ENCODE data around the gene TUT7.
"Not testable (repeated sequence)": the region's sequence is repeated elsewhere in the genome, so short reads cannot be mapped to it uniquely, and the experiment has no call there.

TUT7 gene

GRCh38 chr9:86347991-86348390, 6.2 kb downstream of the TUT7 start:
- no peak for DNase-seq (ENCODE audit: low spot score)

DNA sequence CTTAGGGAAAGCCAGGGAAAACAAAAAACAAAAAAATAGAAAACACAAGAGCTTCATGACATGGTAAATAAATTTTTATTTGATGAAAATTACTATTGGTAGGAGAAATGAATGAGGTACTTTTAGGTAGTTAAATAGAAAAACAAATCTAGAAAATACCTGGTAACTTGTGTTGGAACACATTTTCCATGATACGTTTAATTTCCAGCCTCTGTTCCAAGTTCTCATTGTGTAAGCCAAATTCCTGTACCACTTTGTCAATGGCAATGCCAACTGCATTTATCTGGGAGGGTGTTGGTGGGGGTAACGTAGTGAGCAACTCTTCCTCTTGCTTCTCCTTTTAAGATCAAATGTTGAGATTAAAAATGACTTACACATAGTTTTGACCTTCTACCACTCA, 9.4 kb downstream of the TUT7 start:
- DNase-seq (ENCODE audit: low spot score): no peak

GRCh38 chr9:86342269-86342668, 11.9 kb downstream of the TUT7 start:
- DNase-seq (ENCODE audit: low spot score): no peak

DNA sequence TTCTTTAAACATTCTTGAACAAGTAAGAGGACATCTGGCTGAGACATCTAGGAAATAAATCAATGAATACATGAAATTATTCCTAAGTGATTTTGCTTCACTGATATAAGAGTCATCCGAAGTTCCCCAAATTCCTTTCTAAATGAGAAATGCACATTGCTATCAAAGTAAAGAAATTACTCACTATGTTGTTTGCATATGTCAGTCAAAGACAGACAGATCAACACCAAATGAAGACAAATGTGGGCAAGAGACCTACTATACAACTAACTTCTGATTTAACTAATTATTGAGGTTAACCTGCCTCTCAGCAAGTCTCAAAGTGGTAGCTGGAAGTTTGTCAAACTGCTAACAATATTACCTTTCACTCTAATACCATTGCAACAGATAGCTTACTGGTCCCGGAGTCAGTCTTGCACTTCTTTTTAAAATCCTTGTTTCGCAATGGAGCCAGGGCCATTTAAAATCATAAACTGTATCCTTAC, 13.2 kb downstream of the TUT7 start:
- no peak for DNase-seq (ENCODE audit: low spot score)

DNA sequence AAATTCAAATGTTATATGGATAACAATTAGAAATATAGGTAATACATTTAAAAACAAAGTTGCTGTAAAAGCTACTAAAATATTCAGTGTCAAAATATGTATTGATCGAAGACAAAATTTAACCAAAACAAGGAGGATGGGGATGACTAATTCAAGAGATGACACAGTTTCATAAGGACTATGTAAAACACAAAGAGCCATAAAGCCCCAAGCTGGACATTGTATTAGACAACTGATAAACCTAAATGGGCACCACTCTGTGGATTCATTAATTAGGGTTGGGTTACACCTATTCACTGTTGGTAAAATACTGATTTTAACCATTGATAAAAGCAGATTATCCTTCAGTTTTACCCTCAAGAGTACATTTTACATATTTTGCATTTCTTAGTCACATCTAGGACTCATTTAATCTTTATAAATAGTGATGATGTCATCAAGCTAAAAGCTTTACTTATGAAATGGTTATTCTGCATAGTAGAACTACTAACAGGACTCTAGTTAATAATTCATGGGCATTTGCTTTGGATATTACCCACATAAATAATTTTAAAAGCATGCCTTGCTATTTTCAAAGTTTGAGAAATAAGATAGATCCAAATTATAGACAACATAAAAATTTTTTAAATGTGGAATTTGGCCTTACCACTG, 13.7 kb downstream of the TUT7 start:
- no peak for DNase-seq (ENCODE audit: low spot score)

DNA sequence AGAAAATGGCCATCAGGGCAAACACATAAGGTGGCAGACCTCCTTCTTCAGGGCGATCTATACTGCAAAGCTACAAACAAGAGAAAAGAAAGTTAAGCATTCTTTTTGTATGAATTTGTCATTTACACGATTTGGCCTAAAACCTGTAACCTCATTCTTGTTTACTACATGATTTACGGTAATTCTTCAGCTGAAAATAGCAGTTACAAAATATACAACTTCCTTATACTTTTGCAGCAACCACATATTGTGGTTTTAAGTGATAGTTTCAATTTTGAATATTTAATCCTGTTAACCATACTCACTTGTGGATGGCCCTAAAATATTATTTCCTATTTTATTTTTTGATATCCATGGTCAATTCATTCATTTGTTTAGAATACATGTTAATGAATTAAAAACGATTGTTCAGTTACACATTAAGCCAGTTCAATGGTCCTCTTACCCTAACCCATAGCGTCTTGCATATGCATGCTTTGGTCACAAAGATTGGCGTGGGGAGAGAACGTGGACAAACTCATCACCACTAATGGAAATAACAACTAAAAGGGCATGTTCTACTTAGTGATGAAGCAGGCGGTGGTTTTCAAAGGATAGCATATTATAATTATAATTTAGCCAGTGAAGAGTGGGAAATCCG, 16.6 kb downstream of the TUT7 start:
- no peak for DNase-seq (ENCODE audit: low spot score)

DNA sequence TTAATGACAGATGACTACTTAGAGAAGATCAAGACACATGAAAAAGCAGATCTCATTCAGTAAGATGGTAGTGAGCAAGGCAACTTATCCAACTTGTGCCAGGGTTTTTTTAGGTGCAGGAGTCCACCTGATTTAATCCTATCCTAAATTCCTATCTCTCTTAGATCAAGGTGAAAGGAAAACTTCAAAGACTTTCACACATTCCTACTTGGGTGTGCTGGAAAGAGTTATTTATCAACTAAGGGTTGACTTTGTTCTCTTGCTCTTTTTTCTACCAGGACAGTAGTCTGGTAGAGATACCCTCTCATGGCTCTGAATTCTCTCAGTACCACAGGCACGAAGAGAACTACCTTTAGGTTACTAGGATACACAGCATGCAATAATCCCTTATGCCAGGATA, 18.2 kb downstream of the TUT7 start:
- DNase-seq (ENCODE audit: low spot score): no peak

DNA sequence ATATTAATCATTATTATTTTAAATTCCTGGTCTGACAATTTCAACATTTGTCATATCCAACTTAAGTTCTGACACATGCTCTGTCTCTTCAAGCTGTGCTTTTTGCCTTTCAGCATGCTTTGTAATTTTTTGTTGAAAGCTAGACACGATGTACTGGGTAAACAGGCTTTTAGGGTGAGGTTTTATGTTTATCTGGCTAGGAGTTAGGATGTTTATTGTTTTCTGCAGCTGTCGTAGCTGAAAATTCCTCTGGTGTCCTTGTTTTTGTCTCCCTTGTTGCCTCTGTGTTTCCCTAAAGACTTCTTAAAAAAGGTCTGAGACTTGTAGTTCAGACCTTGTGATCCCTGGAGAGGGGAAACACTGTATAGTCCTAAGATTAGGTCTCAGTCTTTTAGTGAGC, 20.6 kb downstream of the TUT7 start:
- DNase-seq (ENCODE audit: low spot score): no peak

- no peak for DNase-seq (ENCODE audit: low spot score)
Observed at GRCh38 chr9:86330186-86330585, 24.0 kb downstream of the TUT7 start.

GRCh38 chr9:86329649-86330048, 24.6 kb downstream of the TUT7 start:
- no peak for DNase-seq (ENCODE audit: low spot score)

GRCh38 chr9:86328156-86328555, 26.1 kb downstream of the TUT7 start:
- no peak for DNase-seq (ENCODE audit: low spot score)

DNA sequence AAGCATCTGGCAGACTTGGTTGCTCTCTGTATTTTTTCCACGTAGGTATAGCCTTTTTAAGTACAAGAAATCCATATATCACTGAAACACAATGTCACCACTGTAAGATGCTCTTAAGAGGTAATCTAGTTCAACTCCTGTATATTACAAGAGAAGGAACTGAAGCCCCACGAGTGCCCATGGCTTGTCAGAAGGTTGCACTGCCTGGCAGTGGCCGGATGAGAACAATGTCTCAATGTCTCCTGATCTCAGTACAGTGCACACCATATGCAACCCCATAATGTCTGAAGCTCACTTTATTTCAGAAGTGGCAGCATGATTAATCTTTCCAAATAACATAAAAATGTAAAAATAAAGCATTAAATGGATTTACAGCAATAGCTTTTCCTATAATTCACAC, 27.7 kb downstream of the TUT7 start:
- DNase-seq (ENCODE audit: low spot score): no peak

DNA sequence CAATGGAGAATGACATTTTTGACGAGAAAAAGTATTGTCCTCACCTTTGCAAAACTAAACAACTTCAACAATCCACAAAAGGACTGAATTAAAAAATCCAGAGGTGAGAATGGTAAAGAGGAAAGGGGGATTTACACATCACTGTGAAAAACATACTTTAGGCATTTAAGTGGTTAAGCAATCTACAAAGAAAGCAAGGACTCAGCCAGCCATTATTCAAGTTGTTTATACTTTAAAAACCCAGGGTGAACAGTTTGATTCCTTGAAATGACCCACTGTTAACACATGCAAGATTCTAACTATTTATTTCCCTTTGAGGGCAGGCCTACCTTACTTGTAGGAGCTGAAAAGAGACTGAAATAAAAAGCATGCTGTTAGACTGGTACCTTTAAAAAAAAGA, 29.3 kb downstream of the TUT7 start:
- no peak for DNase-seq (ENCODE audit: low spot score)

- DNase-seq (ENCODE audit: low spot score): no peak
Observed at GRCh38 chr9:86324308-86324707, 29.9 kb downstream of the TUT7 start.

- no peak for DNase-seq (ENCODE audit: low spot score)
Observed at GRCh38 chr9:86322973-86323644, 31.1 kb downstream of the TUT7 start.

GRCh38 chr9:86321373-86321772, 32.8 kb downstream of the TUT7 start:
- DNase-seq (ENCODE audit: low spot score): no peak

DNA sequence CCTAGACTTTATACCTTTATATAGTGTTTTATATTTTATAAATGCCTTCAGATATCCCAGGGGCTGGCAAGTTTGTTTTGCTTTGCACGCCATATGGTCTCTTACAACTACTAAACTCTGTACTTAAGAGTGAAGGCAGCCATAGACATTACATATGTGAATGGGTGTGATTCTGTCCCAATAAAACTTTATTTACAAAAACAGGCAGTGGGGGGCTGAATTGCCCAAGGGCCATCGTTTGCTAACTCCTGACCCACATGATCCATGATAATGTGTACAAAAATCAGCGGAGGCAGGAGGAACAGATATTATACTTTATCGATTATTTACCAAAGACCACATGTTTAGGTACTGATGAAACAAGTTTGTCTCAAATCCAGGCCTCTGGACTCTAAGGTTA, 36.0 kb downstream of the TUT7 start:
- no peak for DNase-seq (ENCODE audit: low spot score)

GRCh38 chr9:86315078-86315477, 39.1 kb downstream of the TUT7 start:
- DNase-seq (ENCODE audit: low spot score): no peak

GRCh38 chr9:86312959-86313358, 41.3 kb downstream of the TUT7 start:
- DNase-seq (ENCODE audit: low spot score): not testable (repeated sequence)

DNA sequence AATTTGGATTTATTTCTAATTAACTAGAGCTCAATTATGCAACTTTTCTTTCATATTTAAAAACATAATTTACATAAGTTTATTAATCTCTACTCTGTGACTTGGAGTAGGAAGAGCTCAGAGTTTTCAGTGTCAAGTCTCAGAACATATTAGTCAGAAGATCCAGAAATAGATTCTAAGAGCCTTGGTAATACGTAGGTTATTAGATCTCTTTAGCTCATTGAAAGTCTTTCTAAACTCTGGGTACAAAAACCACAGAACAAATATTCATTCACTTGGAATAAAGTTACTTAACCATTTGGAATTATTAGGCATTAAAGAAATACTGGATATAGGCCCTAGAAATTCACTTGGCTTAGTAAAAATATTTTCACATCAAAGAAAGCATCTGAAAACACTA, 45.5 kb downstream of the TUT7 start:
- no peak for DNase-seq (ENCODE audit: low spot score)

DNA sequence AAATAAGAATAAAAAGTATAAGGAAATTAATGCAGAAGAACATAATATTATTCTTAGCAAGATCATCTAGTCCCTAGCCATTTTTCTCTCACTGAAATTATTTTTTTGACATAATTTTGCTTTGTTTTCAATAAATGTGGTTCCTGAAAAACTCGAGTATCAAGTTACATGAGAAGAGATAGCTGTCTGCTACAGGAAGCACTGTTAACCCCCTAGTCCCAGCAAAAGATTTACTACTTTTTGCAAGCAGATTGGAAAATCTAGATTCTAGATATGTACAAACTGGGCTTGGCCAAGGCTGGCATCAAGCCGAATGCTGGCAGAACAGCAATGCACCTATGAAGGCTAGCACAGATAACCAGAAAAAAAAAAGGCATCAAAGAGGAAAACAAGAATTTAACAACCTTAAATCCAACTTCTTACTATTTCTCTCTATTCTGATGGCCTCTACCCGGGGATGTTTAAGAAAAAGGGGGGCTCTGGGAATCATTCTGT, 49.9 kb downstream of the TUT7 start:
- DNase-seq (ENCODE audit: low spot score): no peak

DNA sequence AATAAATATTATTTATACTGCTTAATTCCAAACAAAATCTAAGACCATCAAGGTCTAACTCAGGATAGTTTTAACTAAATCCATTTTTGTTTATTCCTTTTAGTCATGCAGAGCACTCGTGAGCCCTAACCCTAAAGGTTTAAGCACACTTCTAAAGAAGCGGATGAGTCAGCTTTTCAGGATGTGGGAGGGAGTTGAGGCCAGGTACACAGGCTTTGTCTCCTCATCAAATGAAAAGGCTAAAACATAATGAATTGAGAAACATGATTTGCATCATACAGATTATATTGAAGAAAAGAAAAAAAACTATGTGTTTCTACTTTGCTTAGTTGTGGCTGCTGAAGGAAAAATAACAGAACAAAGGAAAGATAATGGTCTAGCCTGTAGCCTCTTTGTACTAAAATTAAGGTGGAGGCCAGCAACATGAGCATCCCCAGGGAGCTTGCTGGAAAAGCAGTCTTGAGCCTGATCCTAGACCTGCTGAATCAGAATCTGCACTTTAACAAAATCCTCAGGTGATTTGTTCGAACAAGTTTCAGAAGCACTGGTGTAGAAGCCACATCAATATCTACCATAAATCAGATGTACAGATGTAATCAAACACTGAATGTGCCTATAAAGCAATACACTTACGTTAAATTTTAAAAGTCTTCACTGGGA, 50.8 kb downstream of the TUT7 start:
- DNase-seq (ENCODE audit: low spot score): no peak

- DNase-seq (ENCODE audit: low spot score): no peak
Observed at GRCh38 chr9:86301686-86302085, 52.5 kb downstream of the TUT7 start.

Measured in ecto neural progenitor cell (in vitro differentiated cells).